ENCODE data around the gene INPP5A. TPM values are rescaled to one million over a fixed set of nuclear protein-coding genes. Genes with fewer than 3 reads are reported as not detected.

INPP5A gene
- total and polyA plus RNA-seq, 9 of the 15 experiments (the other 6 are each of a cell fraction or from before 2014, with no cell fraction given): 0.66 to 11.6 (median 7.7) TPM

GRCh38 chr10:132746386-132746785 lies 208.8 kb downstream of the INPP5A start:
- Histone ChIP-seq H3K4me3 (no peak overlapping the region), H3K27me3 (ENCODE audit: control insufficient read depth in 2 of 2, insufficient read depth in 2 of 2, low read length in 2 of 2) (no peaks in the 10 kb centered on the region), H3K9me3 (replicated peaks; ENCODE audit: control insufficient read depth, insufficient read depth, low read depth, low read length) (no peaks in the 10 kb centered on the region), H2AFZ (ENCODE audit: low read depth, low read length) (no peak overlapping the region), H3K79me2 (ENCODE audit: control insufficient read depth, insufficient read depth, low read length) (no peaks in the 10 kb centered on the region), H3K9ac (ENCODE audit: insufficient read depth in 1 of 2, low read depth in 2 of 2, low read length in 2 of 2) (no peak overlapping the region), H3K4me1 (replicated peaks in 1 of 2; ENCODE audit: control insufficient read depth in 2 of 2, insufficient read depth in 2 of 2, low read length in 2 of 2) (peaks cover 0 to 5% of the 10 kb centered on the region in 2 experiments; a peak in 1 of 5 replicates), H3K9me1 (ENCODE audit: control insufficient read depth, insufficient read depth, low read length) (no peaks in the 10 kb centered on the region), H3K4me2 (ENCODE audit: insufficient read depth, low read length) (no peak overlapping the region), H3K27ac (ENCODE audit: extremely low read depth, low read depth, low read length) (no peak overlapping the region), H3K36me3 (ENCODE audit: control insufficient read depth, insufficient read depth, low read length) (no peaks in the 10 kb centered on the region), H4K20me1 (replicated peaks; ENCODE audit: control insufficient read depth, insufficient read depth, low read length) (no peaks in the 10 kb centered on the region)
- TF ChIP-seq PHTF2 (CRISPR knock-in tag; IDR thresholded peaks at IDR 0.05): no peak
- no peak for TF ChIP-seq CBFA2T2 (conservative IDR thresholded peaks at IDR 0.05)
- TF ChIP-seq, protein P1, sequence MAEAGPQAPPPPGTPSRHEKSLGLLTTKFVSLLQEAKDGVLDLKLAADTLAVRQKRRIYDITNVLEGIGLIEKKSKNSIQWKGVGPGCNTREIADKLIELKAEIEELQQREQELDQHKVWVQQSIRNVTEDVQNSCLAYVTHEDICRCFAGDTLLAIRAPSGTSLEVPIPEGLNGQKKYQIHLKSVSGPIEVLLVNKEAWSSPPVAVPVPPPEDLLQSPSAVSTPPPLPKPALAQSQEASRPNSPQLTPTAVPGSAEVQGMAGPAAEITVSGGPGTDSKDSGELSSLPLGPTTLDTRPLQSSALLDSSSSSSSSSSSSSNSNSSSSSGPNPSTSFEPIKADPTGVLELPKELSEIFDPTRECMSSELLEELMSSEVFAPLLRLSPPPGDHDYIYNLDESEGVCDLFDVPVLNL (CRISPR knock-in tag; IDR thresholded peaks at IDR 0.05; ENCODE audit: low read depth): no peak
- TF ChIP-seq MCM7 (IDR thresholded peaks at IDR 0.05): no peak
- TF ChIP-seq DACH1 (IDR thresholded peaks at IDR 0.05; ENCODE audit: partially characterized antibody): no peak
- TF ChIP-seq STAT6 (CRISPR knock-in tag; IDR thresholded peaks at IDR 0.05): no peak
- no peak for TF ChIP-seq CBFA2T3 (IDR thresholded peaks at IDR 0.05)
- TF ChIP-seq NFE2 (IDR thresholded peaks at IDR 0.05; ENCODE audit: low read depth): no peak
- no peak for TF ChIP-seq XRCC3 (IDR thresholded peaks at IDR 0.05)
- no peak for TF ChIP-seq RHOXF2B (CRISPR knock-in tag; conservative IDR thresholded peaks at IDR 0.05)
- no peak for TF ChIP-seq ZNF316 (IDR thresholded peaks at IDR 0.05)
- TF ChIP-seq ZNF592 (IDR thresholded peaks at IDR 0.05): no peak
- no peak for TF ChIP-seq MAX (CRISPR knock-in tag; IDR thresholded peaks at IDR 0.05)
- TF ChIP-seq ZSCAN32 (CRISPR knock-in tag; IDR thresholded peaks at IDR 0.05): no peak
- no peak for TF ChIP-seq EWSR1 (IDR thresholded peaks at IDR 0.05; ENCODE audit: borderline replicate concordance, low read depth, partially characterized antibody)
- no peak for TF ChIP-seq ETV6 (IDR thresholded peaks at IDR 0.05; ENCODE audit: borderline replicate concordance in 1 of 2, low read depth in 2 of 2, low read length in 1 of 2)
- no peak for TF ChIP-seq ETV6 (CRISPR knock-in tag; IDR thresholded peaks at IDR 0.05; ENCODE audit: borderline replicate concordance)
- ChIA-PET POLR2A (no interaction called here), CTCF (ENCODE audit: low intra/inter-chr PET ratio) (no interaction called here)
- BruUV-seq (replicated peaks): no TSS peak
- intact Hi-C loops (cut with micrococcal nuclease) (no loop called here), in situ Hi-C loops (cut with MboI) (no loop called here)
- DNase-seq (ENCODE audit: extremely low read depth in 1 of 4, low spot score in 3 of 4): no peak
- WGBS (ENCODE audit: insufficient coverage, low coverage, missing lambda C conversion rate): 53% methylated on average over 10 of the region's 14 CpGs
- FAIRE-seq: no peak
- ATAC-seq: no peak

Data from K562 (cell line).